ENCODE results near the gene NRM.

DNA sequence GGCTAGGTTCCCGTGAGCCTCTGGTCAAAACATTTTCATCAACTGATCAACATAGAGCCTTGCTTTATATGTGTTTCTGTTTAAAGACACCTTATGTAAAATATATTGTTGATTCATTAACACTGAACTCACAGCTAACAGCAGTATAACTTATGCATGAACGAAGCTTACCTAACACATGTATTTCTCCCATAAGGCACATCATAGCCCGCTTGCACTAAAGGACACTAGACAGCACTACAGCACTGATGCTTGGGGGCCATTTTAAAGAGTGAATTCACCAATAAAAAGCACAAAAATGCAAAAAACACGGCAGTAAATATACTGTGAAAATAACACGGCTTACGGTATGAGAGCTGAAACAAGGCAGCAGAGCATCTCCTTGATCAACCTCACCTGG, 47.7 kb upstream of the NRM start:
- TF ChIP-seq POLR2A (IDR thresholded peaks at IDR 0.05; ENCODE audit: low read depth, low read length) (no peak), POLR2AphosphoS5 (IDR thresholded peaks at IDR 0.05; ENCODE audit: low read depth, low read length) (no peak), SPI1 (IDR thresholded peaks at IDR 0.05; ENCODE audit: low read depth, low read length) (no peak), TAF1 (IDR thresholded peaks at IDR 0.05; ENCODE audit: low read depth, low read length) (no peak)
